ENCODE data around the gene HERPUD2.

HERPUD2 gene

GRCh38 chr7:35694784-35695472, at the start of gene HERPUD2:
Gene HERPUD2, minus strand, starts transcription at chr7:35695135. Its CDS starts 805 bp downstream, at chr7:35694330.
- peak; percentile 95 for DNase-seq

DNA sequence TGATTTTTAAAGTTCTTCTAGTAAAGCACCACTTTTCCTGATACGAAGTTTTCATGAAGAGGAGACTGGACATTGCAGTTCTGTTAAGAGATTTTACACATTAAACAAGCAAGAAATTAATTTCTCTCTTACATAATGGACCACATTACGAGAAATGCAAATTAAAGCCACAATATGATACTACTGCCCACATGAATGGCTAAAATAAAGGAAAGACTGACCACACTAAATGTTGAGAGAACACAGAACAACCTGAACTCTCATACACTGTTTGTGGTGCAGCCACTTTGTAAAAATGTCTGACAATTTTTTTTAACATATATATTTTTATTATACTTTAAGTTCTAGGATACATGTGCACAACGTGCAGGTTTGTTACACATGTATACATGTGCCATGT, 44.0 kb upstream of the HERPUD2 start:
- no peak for DNase-seq

GRCh38 chr7:35736725-35737124, 41.8 kb upstream of the HERPUD2 start:
- DNase-seq = no peak

- DNase-seq = no peak
Measured at GRCh38 chr7:35735396-35735795, 40.5 kb upstream of the HERPUD2 start.

DNA sequence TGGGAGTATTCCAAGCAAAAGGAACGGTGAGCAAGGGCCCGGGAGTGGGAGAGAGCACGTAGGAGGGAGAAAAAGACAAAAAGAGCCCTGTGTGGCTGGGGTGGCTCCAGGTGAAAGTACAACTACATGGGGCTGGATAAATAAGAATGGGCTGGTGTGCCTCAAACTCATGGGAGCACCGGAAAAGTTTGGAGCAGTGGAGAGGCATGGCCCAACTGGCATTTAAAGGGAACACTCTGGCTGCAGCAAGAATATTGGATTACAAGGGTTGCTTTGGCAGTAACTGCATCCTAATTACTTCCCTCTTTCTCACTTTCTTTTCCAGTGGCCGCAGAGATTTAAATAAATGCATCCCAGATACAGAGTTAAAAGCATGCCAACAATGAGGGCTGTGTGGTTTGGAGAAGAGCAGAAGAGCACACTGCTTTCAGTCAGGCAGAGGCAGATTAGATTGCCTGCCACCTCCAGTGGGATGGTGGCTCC, 39.1 kb upstream of the HERPUD2 start:
- DNase-seq = no peak

- DNase-seq = no peak
Measured at GRCh38 chr7:35731349-35731748, 36.4 kb upstream of the HERPUD2 start.

- DNase-seq = no peak
Measured at GRCh38 chr7:35729061-35729783, 34.3 kb upstream of the HERPUD2 start.

GRCh38 chr7:35728412-35729060, 33.6 kb upstream of the HERPUD2 start:
- DNase-seq = no peak

- DNase-seq = no peak
Measured at GRCh38 chr7:35727571-35727970, 32.6 kb upstream of the HERPUD2 start.

DNA sequence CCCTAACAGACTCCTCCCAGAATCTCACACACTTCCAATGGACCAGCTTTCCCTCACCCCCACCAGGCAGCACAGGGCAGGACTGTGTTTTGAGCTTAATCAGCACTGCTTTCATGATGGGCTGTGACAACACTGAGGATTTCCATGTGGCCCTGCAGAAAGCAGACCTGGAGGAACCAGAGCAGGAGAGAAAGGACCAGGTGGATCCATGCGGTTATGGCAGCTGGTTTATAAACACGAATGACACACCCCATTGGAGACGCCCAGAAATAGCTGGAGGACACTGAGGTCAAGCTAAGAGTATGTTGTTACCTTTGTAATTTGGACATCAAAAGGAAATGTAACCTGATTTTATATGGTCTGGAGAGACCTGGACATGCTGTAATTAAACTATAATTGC, 31.7 kb upstream of the HERPUD2 start:
- no peak for DNase-seq

DNA sequence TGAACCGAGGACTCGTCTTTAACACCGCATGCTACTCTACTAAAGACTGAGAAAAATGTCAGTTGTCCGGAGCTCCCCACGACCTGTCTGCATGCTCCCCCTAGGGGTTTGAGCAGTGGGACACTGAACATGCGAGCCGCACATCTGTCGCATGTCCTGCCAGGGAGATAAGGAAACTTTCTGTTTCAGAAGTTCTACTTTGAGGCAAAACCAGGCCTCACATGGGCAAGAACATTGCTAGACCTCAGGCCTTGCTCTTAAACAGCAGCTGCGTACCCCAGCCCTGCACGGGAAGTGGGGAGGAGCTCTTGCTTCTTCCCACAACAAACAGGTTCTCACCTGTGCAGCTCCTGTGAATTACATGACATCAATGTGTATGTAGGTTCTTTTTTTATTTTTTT, 30.3 kb upstream of the HERPUD2 start:
- no peak for DNase-seq

GRCh38 chr7:35723011-35723410, 28.1 kb upstream of the HERPUD2 start:
- no peak for DNase-seq

DNA sequence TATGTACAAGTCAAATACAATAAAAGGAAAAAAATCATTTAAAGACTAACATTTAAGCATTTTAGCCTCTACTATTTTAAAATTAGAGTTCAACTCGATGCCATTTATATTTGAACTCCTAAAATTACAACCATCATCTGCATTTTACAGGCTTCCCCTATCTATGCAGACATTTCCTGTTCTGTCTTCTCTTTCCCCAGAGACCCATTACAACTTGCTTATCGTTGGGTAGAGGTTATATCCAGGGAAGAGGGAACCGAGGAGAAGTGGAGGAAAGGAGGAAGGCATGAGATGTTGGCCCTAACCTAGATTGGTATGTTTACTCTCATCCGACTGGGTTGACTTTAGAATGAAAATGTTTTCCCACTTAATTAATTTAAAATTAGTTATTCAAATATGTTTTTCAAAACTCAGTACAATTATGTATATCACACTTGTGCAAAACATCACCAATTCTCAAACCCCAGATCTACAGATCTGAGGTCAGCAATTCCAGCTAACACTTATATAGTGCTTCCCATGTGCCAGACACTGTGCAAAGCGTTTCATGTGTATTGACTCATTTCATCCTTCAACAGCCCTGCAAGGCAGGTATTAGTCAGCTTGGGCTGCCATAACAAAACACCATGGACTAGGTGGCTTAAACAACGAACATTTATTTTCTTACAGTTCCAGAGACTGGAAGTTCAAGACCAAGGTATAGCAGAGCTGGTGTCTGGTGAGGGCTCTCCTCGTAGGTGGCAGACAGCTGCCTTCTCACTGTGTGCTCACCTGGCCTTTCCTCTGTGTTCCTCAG, 27.3 kb upstream of the HERPUD2 start:
- no peak for DNase-seq

- DNase-seq = no peak
Measured at GRCh38 chr7:35721288-35721687, 26.4 kb upstream of the HERPUD2 start.

GRCh38 chr7:35720849-35721248, 25.9 kb upstream of the HERPUD2 start:
- DNase-seq = no peak

DNA sequence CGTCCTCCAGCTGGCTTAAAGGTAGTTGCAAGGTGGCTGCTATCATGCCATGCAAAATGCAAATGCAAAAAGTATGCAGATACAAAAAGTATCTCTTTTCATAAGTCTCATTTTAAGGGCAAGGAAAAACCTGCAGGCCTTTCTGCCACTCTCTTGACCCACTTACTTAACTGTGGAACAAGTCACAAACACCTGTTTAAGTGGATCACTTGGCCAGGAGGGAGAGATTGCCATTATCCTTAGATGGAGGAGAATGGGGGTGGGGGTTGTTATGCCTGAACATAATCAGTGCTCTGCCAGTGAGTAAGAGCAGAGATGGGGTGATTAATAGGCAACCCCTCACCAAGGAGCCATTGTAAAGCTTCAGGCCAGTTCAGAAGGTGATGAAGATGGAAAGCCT, 25.1 kb upstream of the HERPUD2 start:
- no peak for DNase-seq

GRCh38 chr7:35718047-35718446, 23.1 kb upstream of the HERPUD2 start:
- no peak for DNase-seq

- DNase-seq = no peak
Measured at GRCh38 chr7:35717516-35717915, 22.6 kb upstream of the HERPUD2 start.

- DNase-seq = no peak
Measured at GRCh38 chr7:35717013-35717412, 22.1 kb upstream of the HERPUD2 start.

DNA sequence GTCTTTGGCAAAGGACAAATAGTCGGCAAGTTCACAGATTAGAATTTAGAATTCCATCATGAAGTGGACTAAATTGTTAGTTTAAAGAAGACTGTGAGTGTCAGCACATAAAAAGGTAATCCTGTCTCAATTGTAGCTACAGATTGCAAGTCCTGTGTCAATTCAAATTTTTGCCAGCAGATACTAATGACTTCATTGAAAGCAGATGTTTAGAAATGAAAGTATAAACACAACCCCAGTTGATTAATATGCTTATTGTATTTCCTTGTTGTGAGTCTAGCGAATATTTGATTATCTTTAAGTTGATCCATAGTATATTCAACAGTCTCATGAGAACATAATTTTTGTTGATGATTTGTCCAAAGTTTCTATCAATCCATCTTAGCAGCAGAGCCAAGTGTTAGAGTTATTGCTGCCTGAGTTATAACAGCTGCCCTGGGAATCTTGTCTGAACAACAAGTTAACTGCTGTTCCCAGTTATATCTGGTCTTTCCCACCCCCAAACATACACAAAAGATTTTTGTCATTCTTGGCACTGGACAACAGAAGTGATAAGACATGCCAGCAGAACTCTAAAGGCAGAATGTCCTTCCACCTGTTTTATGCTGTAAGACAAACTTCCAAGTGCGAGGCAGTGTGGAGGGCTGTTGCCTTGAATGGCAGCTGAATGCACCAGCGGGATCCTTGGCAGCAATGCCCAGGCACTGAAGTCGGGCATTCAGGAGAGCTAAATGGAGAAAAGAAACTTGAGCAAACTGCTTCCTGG, 21.3 kb upstream of the HERPUD2 start:
- DNase-seq = peak; percentile 75

DNA sequence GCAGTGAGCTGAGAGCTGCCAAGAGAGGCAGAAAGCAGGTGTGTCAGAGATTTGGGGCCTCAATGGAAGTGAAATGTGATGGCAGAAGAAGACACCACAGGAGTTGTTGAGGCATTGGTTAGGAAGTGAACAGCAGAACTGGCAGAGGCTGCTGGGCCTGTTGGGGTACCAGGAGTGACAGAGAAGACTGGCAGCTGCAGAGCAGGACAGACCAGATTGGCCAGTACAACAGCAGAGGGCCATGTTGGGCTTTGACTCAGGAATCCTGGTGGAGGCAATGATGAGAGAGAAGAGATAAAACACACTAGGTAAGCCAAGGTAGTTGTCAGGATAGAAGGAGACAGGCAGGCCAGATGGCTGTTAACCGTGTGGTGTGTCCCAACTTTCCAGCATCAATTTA, 19.9 kb upstream of the HERPUD2 start:
- DNase-seq = no peak

GRCh38 chr7:35714407-35714806, 19.5 kb upstream of the HERPUD2 start:
- no peak for DNase-seq

Data from right hindlimb (tissue), 1 donor.